Measurements from ENCODE around the gene LAIR2.
"Not testable (repeated sequence)": the region's sequence is repeated elsewhere in the genome, so short reads cannot be mapped to it uniquely, and the experiment has no call there.

The LAIR2 gene

DNA sequence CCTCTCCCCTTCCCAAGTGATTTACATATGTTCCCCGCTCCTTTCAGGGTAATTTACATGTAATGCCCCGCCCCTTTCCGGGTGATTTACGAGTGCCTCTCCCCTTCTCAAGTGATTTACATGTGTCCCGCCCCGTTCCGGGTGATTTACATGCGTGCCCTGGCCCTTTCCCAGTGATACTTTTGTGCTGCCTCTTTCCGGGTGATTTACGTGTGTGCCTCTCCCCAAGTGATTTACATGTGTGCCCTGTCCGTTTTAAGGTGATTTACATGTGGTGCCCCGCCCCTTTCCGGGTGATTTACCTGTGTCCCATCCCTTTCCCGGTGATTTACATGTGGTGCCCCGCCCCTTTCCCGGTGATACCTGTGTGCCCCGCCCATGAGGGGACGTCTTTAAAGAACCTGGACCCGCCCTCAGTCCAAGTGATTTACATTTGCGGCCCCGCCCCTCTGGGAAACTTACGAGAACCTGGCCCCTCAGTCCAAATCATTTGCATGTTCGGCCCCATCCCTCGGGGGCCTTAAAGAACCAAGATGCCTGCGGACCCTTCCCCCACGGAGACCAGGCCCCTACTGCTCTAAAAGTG is 38.5 kb upstream of the LAIR2 start:
- DNase-seq (ENCODE audit: low read depth in 2 of 3, low spot score in 1 of 3), result peak; percentile 81 to 88 (median 87)

DNA sequence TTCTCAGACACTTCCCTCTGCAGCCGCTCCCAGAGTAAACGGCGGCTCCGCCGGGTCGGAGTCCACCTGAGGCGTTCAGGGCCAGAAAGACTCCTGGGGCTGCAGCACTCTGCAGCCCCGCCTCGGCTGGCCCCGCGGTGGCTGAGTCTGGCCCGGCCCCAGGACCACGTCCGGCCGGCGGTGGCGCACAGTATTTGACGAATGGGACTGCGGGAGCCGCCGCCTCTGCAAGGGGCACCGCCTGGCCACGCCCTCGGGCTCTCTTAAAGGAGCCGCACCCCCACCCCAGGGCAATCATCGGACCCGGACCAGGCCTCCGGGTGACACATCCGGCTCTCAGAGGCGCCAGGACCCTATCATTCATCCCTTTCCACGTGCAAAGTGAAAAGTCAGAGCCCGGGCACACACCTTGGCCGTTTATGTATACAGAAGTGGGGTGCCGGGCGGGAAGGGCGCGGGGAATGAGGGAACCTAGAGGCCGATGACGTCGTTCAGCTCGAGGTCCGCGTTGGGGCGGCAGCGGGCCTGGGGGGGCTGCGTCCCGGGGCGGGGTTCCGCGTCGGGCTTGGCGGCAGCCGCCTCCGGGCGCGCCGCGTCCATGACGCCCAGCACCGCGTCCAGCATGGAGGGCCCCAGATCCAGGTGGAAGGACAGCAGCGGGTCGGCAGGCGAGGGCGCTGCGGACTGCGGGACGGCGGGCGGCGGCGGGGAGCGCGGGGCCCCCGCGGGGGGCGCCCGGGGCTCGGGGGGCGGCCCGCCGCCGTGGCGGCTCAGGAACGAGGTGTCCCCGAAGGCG is 37.8 kb upstream of the LAIR2 start:
- peak; percentile 72 to 82 (median 78) for DNase-seq (ENCODE audit: low read depth in 2 of 3, low spot score in 1 of 3)

DNA sequence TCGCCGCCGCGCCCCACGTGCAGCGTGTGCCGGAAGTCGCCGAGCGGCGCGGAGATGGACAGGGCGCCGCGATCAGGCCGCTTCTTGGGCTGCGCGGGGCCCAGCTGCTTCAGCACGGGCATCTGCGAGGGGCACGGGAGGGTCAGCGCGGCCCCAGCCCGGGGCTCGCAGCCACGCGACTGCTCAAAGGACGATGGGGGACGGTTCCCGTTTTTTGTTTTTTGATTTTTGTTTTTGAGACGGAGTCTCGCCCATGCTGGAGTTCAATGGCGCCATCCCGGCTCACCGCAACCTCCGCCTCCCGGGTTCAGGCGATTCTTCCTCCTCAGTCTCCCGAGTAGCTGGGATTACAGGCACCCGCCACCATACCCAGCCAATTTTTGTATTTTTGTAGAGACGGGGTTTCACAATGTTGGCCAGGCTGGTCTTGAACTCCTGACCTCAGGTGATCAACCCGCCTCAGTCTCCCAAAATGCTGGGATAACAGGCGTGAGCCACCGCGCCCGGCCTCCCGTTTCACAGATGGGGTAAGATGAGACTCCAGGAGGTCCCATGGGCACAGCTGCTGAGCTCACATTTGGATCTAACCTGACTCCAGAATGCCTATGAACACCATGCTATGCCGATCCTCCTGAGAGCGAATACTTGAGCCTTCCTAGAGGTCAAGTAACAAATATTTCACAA is 37.1 kb upstream of the LAIR2 start:
- DNase-seq (ENCODE audit: low read depth in 2 of 3, low spot score in 1 of 3), result no peak

DNA sequence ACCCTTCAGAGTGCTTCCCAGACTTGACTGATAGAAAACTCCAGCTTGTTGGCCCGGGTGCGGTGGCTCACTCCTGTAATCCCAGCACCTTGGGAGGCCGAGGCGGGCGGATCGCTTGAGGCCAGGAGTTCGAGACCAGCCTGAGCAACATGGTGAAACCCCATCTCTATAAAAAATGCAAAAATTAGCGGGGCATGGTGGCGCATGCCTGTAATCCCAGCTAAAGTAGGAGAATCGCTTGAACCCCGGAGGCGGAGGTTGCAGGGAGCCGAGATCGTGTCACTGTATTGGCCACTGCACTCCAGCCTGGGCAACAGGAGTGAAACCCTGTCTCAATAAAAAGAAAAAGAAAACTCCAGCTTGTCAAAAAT is 36.5 kb upstream of the LAIR2 start:
- DNase-seq (ENCODE audit: low read depth in 2 of 3, low spot score in 1 of 3), result not testable (repeated sequence)

- DNase-seq (ENCODE audit: low read depth in 2 of 3, low spot score in 1 of 3), result no peak
These were observed 33.1 kb upstream of the LAIR2 start for GRCh38 chr19:54469496-54469934.

- DNase-seq (ENCODE audit: low read depth in 2 of 3, low spot score in 1 of 3), result no peak
These were observed 32.2 kb upstream of the LAIR2 start for GRCh38 chr19:54470276-54470887.

GRCh38 chr19:54470991-54471782 is 31.4 kb upstream of the LAIR2 start:
- no peak for DNase-seq (ENCODE audit: low read depth in 2 of 3, low spot score in 1 of 3)

DNA sequence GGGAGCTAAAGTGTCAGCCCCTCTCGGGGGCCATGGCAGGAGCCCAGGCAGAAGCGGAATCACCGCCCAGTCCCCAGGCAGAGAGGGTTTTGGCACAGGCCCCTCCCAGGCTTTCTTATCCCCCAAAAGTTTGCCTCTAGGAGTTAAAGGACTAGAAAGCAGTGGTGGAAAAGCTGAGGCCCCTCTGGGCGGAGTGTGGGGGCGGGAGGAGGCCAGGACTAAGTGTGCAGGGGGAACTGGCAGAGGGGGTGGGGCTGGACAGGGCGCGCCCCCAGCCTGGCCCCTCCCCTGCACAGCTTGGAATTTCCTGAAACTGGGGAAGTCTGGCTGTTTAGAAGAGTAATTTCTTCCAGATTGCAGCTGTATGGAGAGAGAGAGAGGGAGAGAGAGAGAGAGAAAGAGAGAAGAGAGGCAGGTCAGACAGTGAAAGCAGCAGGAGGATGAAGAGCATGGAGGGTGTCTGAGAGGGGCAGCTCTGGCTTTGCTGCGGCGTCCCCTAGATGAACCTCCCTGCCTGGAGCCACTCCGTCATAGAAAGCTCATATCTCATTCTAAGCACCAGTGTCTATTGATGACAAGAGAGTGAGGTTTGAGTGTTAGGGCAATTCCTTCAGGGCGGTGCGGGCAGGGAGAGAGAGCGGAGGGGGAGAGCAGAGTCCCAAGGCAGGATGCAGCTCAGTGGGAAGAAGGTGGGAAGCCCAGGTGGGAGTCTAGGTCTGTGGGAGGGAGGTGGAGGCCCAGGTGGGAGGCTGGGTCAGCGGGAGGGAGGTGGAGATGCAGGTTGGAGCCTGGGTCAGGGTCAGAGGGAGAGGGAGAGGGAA is 29.4 kb upstream of the LAIR2 start, which contains the start of gene CDC42EP5:
Gene CDC42EP5, minus strand, starts transcription at position 226 of the 821 bp plus-strand sequence. CDS start 7,749 bp downstream, outside the sequence.
- no peak for DNase-seq (ENCODE audit: low read depth in 2 of 3, low spot score in 1 of 3)

- no peak for DNase-seq (ENCODE audit: low read depth in 2 of 3, low spot score in 1 of 3)
These were observed 28.7 kb upstream of the LAIR2 start for GRCh38 chr19:54473892-54474372.

DNA sequence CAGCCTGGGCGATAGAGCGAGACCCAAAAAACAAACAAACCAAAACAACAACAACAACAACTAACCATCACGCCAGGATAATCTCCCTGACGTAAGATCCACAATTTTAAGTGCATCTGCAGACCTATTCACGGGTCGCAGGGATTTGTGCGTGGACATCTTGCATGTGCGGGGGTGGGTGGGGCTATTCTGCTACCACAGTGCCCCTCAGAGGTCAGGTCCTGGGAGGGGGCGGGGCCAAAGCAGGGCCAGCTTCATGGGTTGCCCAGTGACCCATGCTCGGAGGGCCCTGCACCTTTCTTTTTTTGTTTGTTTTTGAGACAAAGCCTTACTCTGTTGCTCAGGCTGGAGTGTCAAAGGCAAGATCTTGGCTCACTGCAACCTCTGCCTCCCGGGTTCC is 26.9 kb upstream of the LAIR2 start:
- no peak for DNase-seq (ENCODE audit: low read depth in 2 of 3, low spot score in 1 of 3)

- no peak for DNase-seq (ENCODE audit: low read depth in 2 of 3, low spot score in 1 of 3)
These were observed 25.0 kb upstream of the LAIR2 start for GRCh38 chr19:54477650-54478049.

GRCh38 chr19:54478677-54479266 is 23.9 kb upstream of the LAIR2 start:
- no peak for DNase-seq (ENCODE audit: low read depth in 2 of 3, low spot score in 1 of 3)

DNA sequence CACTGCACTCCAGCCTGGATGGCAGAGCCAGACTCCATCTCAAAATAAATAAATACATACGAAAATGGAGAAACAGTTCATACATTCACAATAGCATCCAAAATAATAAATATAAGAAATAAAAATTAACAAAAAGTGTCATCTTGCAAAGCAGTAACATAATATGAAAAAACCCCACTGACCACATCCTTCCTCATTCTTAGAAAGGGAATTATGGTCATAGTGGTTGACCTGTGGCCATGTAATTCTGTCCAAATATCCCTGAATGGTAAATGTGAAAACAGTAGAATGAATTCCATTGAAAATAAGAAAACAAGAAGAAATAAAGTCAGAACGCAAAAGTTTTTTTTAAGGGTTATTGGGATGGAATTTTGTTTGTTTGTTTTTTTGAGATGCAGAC is 22.6 kb upstream of the LAIR2 start:
- no peak for DNase-seq (ENCODE audit: low read depth in 2 of 3, low spot score in 1 of 3)

- DNase-seq (ENCODE audit: low read depth in 2 of 3, low spot score in 1 of 3), result peak in 1 of 3 donors; percentile 36
These were observed 21.2 kb upstream of the LAIR2 start for GRCh38 chr19:54481326-54481930.

GRCh38 chr19:54482889-54483288 is 19.7 kb upstream of the LAIR2 start:
- no peak for DNase-seq (ENCODE audit: low read depth in 2 of 3, low spot score in 1 of 3)

- DNase-seq (ENCODE audit: low read depth in 2 of 3, low spot score in 1 of 3), result no peak
These were observed 18.2 kb upstream of the LAIR2 start for GRCh38 chr19:54484451-54484850.

GRCh38 chr19:54485851-54486250 is 16.8 kb upstream of the LAIR2 start:
- no peak for DNase-seq (ENCODE audit: low read depth in 2 of 3, low spot score in 1 of 3)

DNA sequence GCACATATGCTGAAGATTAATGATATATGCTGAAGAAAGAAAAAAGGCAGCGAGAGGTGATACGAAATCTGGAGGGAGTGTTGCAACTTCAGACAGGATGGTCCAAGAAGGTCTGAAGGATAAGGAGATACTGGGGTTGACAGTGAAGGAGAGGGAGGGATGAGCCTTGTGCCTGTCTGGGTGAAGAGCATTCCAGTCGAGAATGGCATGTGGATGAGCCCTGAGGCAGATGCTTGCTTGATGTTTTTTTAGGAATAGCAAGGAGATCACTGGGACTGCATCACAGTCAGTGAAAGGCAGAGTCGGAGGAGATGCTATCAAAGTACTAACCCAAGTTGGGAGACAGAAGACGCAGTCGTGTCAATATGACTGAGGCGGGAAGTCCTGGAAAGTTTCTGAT is 13.3 kb upstream of the LAIR2 start:
- no peak for DNase-seq (ENCODE audit: low read depth in 2 of 3, low spot score in 1 of 3)

DNA sequence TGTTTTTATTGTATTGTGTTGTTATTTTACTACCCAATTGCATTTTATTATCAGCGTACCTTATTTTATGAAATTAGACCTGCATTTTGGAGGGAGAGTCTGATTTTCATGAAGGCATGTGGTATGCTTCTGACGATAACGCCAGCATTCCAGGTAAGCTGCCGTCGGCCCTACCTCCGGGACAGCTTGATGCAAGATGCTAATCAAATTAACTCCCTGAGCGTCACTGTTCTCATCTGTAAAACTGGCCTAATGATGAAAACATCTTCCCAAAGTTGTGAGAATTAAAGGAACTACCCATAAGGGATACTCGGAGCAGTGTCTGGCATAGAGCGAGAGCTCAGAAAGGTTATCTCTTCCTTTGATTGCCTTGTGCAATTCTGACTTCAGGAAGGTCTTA is 12.9 kb upstream of the LAIR2 start:
- DNase-seq (ENCODE audit: low read depth in 2 of 3, low spot score in 1 of 3), result no peak

All from stimulated activated CD4-positive, alpha-beta T cell treated with anti-CD3 and anti-CD28 coated beads, Interleukin-12 subunit alpha, Interleukin-12 subunit beta, amount 100 ng/mL, for 48 hours (primary cell).